GM23248 (cell line): ENCODE results near the gene SEMA3C.

Experiments used
- EZH2 ChIP-seq: fragments of 200-600 bp; sonication (generic); IDR thresholded peaks from 2 replicates; pipeline ENCODE4 v1.6.1; 2018; ENCODE audit warnings: antibody characterized with exemption, mild to moderate bottlenecking; ENCODE audit not compliant: insufficient read depth, poor library complexity, severe bottlenecking
- EZH2phosphoT487 ChIP-seq: fragments of 200-600 bp; sonication (generic); IDR thresholded peaks from 2 replicates; pipeline ENCODE4 v1.6.1; 2018; ENCODE audit warnings: antibody characterized with exemption, moderate library complexity, mild to moderate bottlenecking, low read depth; ENCODE audit not compliant: insufficient read depth

DNA sequence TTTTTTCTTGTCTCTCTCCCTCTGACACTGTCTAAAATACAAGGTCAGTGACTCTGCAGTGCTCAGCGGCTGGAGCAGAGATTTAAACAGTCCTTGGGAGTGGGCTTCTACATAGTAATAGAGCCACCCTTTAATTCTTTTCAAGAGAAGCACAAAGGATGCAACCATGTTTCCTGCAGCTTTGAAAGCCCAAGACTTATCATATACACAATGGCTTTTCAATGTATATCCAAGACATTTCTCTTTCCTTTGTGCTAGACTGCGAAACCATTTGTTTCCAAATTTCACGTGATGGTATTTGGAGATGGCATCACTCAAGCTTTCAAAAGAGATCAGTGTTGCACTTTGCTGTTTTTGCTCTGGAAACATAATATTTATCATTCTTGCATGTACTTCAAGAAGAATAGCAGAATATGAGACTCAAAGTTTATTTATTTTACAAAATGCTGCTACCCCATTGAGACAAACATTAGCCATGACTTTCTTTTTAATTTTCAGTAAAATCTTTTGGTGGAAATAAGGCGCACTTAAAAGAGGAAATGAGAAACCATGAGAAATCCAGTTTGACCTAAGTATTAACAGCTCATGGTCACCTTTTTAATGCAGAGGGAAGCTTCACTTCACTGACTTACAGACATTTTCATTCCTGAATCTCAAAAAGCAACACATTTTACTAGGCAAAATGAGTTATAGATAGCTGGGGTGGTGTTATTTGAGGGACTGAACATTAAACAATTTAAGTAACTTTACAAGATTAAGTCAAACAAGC lies 76.6 kb downstream of the SEMA3C start:
- TF ChIP-seq EZH2phosphoT487 (no peak), EZH2 (no peak)
